Measurements from ENCODE around the gene FDXR.
"Not testable (repeated sequence)": the region's sequence is repeated elsewhere in the genome, so short reads cannot be mapped to it uniquely, and the experiment has no call there.

Gene FDXR

GRCh38 chr17:74871356-74872076 lies 1.3 kb downstream of the FDXR start:
- no peak overlapping the region for H3K4me3 ChIP-seq (ENCODE audit: low read depth in 1 of 2, low read length in 1 of 2)
- H3K4me1 ChIP-seq (ENCODE audit: control insufficient read depth in 1 of 2, insufficient read depth in 1 of 2, low read depth in 1 of 2, low read length in 1 of 2), result peaks cover 15 to 16% of the 10 kb centered on the region in 2 experiments
- peaks cover 15% of the 10 kb centered on the region for H3K27me3 ChIP-seq
- no peaks in the 10 kb centered on the region for H3K36me3 ChIP-seq
- no peaks in the 10 kb centered on the region for H3K9me3 ChIP-seq
- no peak overlapping the region for H3K27ac ChIP-seq
- TF ChIP-seq, protein P1, sequence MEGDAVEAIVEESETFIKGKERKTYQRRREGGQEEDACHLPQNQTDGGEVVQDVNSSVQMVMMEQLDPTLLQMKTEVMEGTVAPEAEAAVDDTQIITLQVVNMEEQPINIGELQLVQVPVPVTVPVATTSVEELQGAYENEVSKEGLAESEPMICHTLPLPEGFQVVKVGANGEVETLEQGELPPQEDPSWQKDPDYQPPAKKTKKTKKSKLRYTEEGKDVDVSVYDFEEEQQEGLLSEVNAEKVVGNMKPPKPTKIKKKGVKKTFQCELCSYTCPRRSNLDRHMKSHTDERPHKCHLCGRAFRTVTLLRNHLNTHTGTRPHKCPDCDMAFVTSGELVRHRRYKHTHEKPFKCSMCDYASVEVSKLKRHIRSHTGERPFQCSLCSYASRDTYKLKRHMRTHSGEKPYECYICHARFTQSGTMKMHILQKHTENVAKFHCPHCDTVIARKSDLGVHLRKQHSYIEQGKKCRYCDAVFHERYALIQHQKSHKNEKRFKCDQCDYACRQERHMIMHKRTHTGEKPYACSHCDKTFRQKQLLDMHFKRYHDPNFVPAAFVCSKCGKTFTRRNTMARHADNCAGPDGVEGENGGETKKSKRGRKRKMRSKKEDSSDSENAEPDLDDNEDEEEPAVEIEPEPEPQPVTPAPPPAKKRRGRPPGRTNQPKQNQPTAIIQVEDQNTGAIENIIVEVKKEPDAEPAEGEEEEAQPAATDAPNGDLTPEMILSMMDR (IDR thresholded peaks at IDR 0.05), result no peak

- H3K4me3 ChIP-seq (ENCODE audit: low read depth in 1 of 2, low read length in 1 of 2), result no peak overlapping the region
- peaks cover 15 to 16% of the 10 kb centered on the region in 2 experiments for H3K4me1 ChIP-seq (ENCODE audit: control insufficient read depth in 1 of 2, insufficient read depth in 1 of 2, low read depth in 1 of 2, low read length in 1 of 2)
- TF ChIP-seq, protein P1 (IDR thresholded peaks at IDR 0.05), result no peak
- H3K36me3 ChIP-seq, result no peaks in the 10 kb centered on the region
- peaks cover 15% of the 10 kb centered on the region for H3K27me3 ChIP-seq
- H3K27ac ChIP-seq, result no peak overlapping the region
- H3K9me3 ChIP-seq, result no peaks in the 10 kb centered on the region
Observed at GRCh38 chr17:74870512-74870911, 2.3 kb downstream of the FDXR start.

DNA sequence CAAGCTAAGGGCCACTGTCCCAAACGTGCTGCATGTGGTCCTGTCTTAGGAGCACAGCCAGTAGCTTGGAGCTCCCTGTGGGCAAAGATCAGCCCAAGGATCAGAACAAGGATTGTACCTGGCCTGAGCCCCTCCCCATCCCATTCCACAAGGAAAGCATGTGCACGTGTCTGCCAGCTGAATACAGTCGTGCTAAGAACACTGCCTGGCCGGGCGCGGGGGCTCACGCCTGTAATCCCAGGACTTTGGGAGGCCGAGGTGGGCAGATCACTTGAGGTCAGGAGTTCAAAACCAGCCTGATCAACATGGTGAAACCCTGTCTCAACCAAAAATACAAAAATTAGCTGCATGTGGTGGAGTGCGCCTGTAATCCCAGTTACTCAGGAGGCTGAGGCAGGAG lies 2.8 kb downstream of the FDXR start:
- not testable (repeated sequence) for H3K4me3 ChIP-seq (ENCODE audit: low read depth in 1 of 2, low read length in 1 of 2); H3K27ac ChIP-seq; H3K9me3 ChIP-seq; H3K36me3 ChIP-seq
- peaks cover 15% of the 10 kb centered on the region for H3K27me3 ChIP-seq
- peaks cover 15 to 16% of the 10 kb centered on the region in 2 experiments for H3K4me1 ChIP-seq (ENCODE audit: control insufficient read depth in 1 of 2, insufficient read depth in 1 of 2, low read depth in 1 of 2, low read length in 1 of 2)

- H3K4me3 ChIP-seq (ENCODE audit: low read depth in 1 of 2, low read length in 1 of 2), result no peak overlapping the region
- H3K27me3 ChIP-seq, result peaks cover 15% of the 10 kb centered on the region
- no peak overlapping the region for H3K27ac ChIP-seq
- H3K36me3 ChIP-seq, result no peaks in the 10 kb centered on the region
- H3K4me1 ChIP-seq (ENCODE audit: control insufficient read depth in 1 of 2, insufficient read depth in 1 of 2, low read depth in 1 of 2, low read length in 1 of 2), result peaks cover 14 to 17% of the 10 kb centered on the region in 2 experiments
- TF ChIP-seq, protein P1 (IDR thresholded peaks at IDR 0.05), result no peak
- no peaks in the 10 kb centered on the region for H3K9me3 ChIP-seq
Observed at GRCh38 chr17:74868908-74869255, 3.9 kb downstream of the FDXR start.

GRCh38 chr17:74868251-74868907 lies 4.4 kb downstream of the FDXR start:
- no peak overlapping the region for H3K27ac ChIP-seq
- H3K4me3 ChIP-seq (ENCODE audit: low read depth in 1 of 2, low read length in 1 of 2), result no peak overlapping the region
- H3K27me3 ChIP-seq, result peaks cover 20% of the 10 kb centered on the region
- H3K4me1 ChIP-seq (ENCODE audit: control insufficient read depth in 1 of 2, insufficient read depth in 1 of 2, low read depth in 1 of 2, low read length in 1 of 2), result peaks cover 8 to 13% of the 10 kb centered on the region in 2 experiments
- no peaks in the 10 kb centered on the region for H3K9me3 ChIP-seq
- TF ChIP-seq, protein P1 (IDR thresholded peaks at IDR 0.05), result no peak
- no peaks in the 10 kb centered on the region for H3K36me3 ChIP-seq

- Histone ChIP-seq H3K9me3 (no peaks in the 10 kb centered on the region), H3K27ac (no peak overlapping the region), H3K36me3 (no peaks in the 10 kb centered on the region), H3K4me3 (ENCODE audit: low read depth in 1 of 2, low read length in 1 of 2) (no peak overlapping the region), H3K27me3 (peaks cover 41% of the 10 kb centered on the region), H3K4me1 (ENCODE audit: control insufficient read depth in 1 of 2, insufficient read depth in 1 of 2, low read depth in 1 of 2, low read length in 1 of 2) (peaks cover 6 to 11% of the 10 kb centered on the region in 2 experiments)
- TF ChIP-seq, protein P1 (IDR thresholded peaks at IDR 0.05), result no peak
Observed at GRCh38 chr17:74866198-74866835, 6.5 kb downstream of the FDXR start.
